ENCODE data around the gene BUD13. TPM values are rescaled to one million over a fixed set of nuclear protein-coding genes. Genes with fewer than 3 reads are reported as not detected.

BUD13 gene
- total RNA-seq, 2 donors from 2014 or later = 22.3 to 29.1 TPM

GRCh38 chr11:116715383-116715782 lies 57.4 kb downstream of the BUD13 start:
- TF ChIP-seq CTCF (conservative IDR thresholded peaks at IDR 0.05) = peak; percentile 73
- H3K4me1 Mint-ChIP-seq = peaks cover 34% of the 10 kb centered on the region
- peak; percentile 78 for DNase-seq
- no peak overlapping the region for H3K4me3 Mint-ChIP-seq
- Histone ChIP-seq H3K4me3 (ENCODE audit: low read length) (no peak overlapping the region), H3K27ac (ENCODE audit: low read depth, low read length) (no peak overlapping the region), H3K27me3 (ENCODE audit: control insufficient read depth, insufficient read depth, low read length, poor library complexity, severe bottlenecking) (no peaks in the 10 kb centered on the region), H3K9ac (ENCODE audit: extremely low read depth, low read length, poor library complexity, severe bottlenecking) (no peak overlapping the region), H3K9me3 (ENCODE audit: control insufficient read depth, low read length) (no peaks in the 10 kb centered on the region), H3K4me1 (ENCODE audit: control insufficient read depth, insufficient read depth, low read length) (no peaks in the 10 kb centered on the region), H3K36me3 (ENCODE audit: control insufficient read depth, insufficient read depth, low read length) (no peaks in the 10 kb centered on the region)
- H3K27me3 Mint-ChIP-seq (ENCODE audit: insufficient read depth) = peaks cover 8% of the 10 kb centered on the region
- no peaks in the 10 kb centered on the region for H3K9me3 Mint-ChIP-seq
- H3K27ac Mint-ChIP-seq = no peak overlapping the region
- no peaks in the 10 kb centered on the region for H3K36me3 Mint-ChIP-seq (ENCODE audit: low read depth)
- whole genome bisulfite sequencing, 2 experiments (ENCODE audit: insufficient coverage in 1 of 2, insufficient read length in 1 of 2) = 89 to 93% methylated on average over 2 to 5 of the region's 5 CpGs

DNA sequence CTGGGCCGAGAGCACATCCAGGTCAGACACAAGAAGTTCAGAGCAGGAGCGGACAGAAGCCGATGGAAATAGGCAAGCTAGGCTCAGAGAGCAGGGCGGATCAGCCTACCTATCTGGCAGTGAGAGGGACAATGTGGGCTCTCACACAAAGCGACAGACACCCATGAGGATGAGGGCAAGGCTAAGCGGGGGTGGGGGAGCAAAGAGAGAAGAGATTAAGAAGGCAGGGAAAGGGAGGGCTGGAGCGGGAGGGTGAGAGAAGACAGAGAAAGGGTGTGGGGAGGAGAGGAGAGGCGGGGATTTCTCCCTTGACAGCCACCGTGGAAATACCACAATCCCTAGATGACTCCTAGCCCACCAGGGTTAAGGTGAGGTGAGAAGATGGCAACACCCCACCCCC lies 57.9 kb downstream of the BUD13 start:
- H3K27ac Mint-ChIP-seq = peak overlapping the region; percentile 92

DNA sequence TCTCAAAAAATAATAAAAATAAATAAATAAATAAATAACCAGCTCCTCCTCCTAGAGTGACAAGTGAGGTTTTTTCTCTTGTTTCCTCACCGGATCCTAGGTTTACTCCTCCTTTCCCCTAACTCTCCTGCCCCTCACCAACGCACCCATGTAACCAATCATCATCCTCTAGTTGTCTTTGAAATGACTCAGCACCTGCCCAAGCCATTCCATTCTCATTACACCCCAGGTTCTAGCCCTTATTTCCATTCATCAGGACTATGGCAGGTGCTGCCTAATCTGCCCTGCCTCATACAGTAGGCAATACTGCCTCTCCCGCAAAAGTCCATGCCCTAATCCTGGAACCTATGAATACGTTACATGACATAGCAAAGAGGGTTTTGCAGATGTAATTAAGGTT lies 60.4 kb downstream of the BUD13 start:
- 88 to 90% methylated on average over 4 of the region's 4 CpGs for WGBS, 2 experiments (ENCODE audit: insufficient coverage in 1 of 2, insufficient read length in 1 of 2)
- Mint-ChIP-seq H3K4me3 (no peak overlapping the region), H3K36me3 (ENCODE audit: low read depth) (no peaks in the 10 kb centered on the region), H3K4me1 (peaks cover 19% of the 10 kb centered on the region), H3K27ac (no peak overlapping the region), H3K9me3 (no peaks in the 10 kb centered on the region), H3K27me3 (ENCODE audit: insufficient read depth) (peaks cover 18% of the 10 kb centered on the region)
- TF ChIP-seq CTCF (conservative IDR thresholded peaks at IDR 0.05) = no peak
- no peak for DNase-seq
- Histone ChIP-seq H3K9me3 (ENCODE audit: control insufficient read depth, low read length) (no peaks in the 10 kb centered on the region), H3K27me3 (ENCODE audit: control insufficient read depth, insufficient read depth, low read length, poor library complexity, severe bottlenecking) (no peaks in the 10 kb centered on the region), H3K4me3 (ENCODE audit: low read length) (no peak overlapping the region), H3K27ac (ENCODE audit: low read depth, low read length) (no peak overlapping the region), H3K36me3 (ENCODE audit: control insufficient read depth, insufficient read depth, low read length) (no peaks in the 10 kb centered on the region), H3K4me1 (ENCODE audit: control insufficient read depth, insufficient read depth, low read length) (no peaks in the 10 kb centered on the region), H3K9ac (ENCODE audit: extremely low read depth, low read length, poor library complexity, severe bottlenecking) (no peak overlapping the region)

More for the DNA sequence above, 57.9 kb downstream of the BUD13 start:
- Histone ChIP-seq H3K27me3 (ENCODE audit: control insufficient read depth, insufficient read depth, low read length, poor library complexity, severe bottlenecking) (no peaks in the 10 kb centered on the region), H3K4me3 (ENCODE audit: low read length) (no peak overlapping the region), H3K36me3 (ENCODE audit: control insufficient read depth, insufficient read depth, low read length) (no peaks in the 10 kb centered on the region), H3K4me1 (ENCODE audit: control insufficient read depth, insufficient read depth, low read length) (no peaks in the 10 kb centered on the region), H3K9me3 (ENCODE audit: control insufficient read depth, low read length) (no peaks in the 10 kb centered on the region), H3K27ac (ENCODE audit: low read depth, low read length) (no peak overlapping the region), H3K9ac (ENCODE audit: extremely low read depth, low read length, poor library complexity, severe bottlenecking) (no peak overlapping the region)
- peak overlapping the region; percentile 36 for H3K4me3 Mint-ChIP-seq
- H3K36me3 Mint-ChIP-seq (ENCODE audit: low read depth) = no peaks in the 10 kb centered on the region
- peaks cover 30% of the 10 kb centered on the region for H3K4me1 Mint-ChIP-seq
- no peak for DNase-seq
- no peak for TF ChIP-seq CTCF (conservative IDR thresholded peaks at IDR 0.05)
- H3K27me3 Mint-ChIP-seq (ENCODE audit: insufficient read depth) = peaks cover 6% of the 10 kb centered on the region
- 88 to 89% methylated on average over 5 to 7 of the region's 9 CpGs for WGBS, 2 experiments (ENCODE audit: insufficient coverage in 1 of 2, insufficient read length in 1 of 2)
- no peaks in the 10 kb centered on the region for H3K9me3 Mint-ChIP-seq
